ENCODE measurements around the gene P3H2.
A peak's percentile ranks its signal among the peaks of the same experiment; 100 is the strongest.

P3H2 gene

DNA sequence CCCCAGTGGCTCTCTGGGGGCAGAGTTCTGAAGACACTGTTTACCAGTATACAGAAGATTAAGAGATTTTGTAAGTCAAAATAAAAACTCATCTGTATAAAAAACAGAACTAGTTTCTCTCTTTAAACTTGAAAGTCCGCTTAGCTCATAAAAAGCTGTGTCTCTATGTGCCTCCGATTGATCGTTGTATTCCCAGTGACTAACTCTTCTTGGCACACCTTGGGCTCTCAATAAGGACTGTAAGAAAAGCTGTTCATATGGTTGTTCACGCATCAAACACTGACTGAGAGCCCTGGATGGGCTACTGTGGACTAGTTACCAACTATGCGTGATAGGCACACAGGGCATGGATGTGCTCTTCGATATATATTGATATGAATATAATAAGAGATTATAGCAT, 107.9 kb downstream of the P3H2 start:
- no peak for DNase-seq

DNA sequence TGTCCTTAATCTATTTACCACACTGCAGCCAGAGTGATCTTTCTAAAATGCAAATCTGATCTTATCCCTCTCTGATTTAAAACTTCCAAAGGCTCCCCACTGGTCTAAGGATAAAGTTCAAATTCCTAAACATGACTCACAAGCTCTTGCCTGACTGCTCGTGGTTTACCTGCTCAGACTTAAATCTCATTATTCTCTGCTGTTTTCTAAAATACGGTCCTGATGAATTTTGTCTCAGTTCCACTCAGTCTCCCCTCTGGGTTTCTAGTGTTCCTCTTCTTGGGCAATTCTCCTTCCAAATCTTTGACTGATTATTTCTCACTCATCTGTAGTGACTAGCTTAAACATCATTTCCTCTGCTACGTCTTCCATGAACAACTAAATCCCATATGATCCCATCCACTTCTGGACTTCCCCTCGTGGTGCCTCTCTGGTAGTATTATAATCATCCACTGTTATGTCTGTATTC, 108.3 kb downstream of the P3H2 start:
- peak; percentile 77 for DNase-seq

DNA sequence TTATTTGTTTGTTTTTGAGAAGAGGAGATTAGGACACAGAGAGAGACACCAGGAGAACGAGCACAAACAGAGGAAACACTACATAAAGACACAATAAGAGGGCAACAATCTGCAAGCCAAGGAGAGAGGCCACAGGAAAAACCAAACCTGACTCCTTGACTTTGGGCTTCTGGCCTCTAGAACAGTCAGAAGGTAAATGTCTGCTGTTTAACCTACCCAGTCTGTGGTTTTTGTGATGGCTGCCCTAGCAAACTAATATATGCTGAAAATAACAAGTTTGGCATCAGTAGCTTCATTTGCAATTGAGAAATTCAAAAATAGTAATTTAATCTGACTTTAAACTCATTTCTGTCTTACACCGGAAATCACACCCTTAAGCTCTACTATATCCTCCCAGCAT, 110.2 kb downstream of the P3H2 start:
- no peak for DNase-seq

GRCh38 chr3:190009614-190010013, 111.1 kb downstream of the P3H2 start:
- DNase-seq, result no peak

DNA sequence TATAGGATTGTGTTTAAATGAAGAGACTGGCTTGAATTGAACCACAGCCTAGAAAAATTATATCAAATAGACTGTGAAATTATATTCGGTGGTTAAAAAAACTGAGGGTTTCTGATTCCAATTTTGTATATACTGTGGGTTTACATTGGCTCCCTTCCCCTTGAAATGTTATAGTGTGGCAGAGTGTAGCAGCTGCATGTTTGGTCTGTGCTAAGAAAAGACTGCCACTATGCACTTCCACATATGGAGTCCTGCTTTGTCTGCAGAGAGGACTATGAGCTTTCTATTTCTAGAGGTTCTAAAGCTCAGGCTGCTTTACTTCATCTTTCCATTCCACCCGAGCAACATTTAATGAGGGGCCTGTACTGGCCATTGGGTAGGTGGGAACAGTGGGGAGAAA, 112.3 kb downstream of the P3H2 start:
- DNase-seq, result no peak

DNA sequence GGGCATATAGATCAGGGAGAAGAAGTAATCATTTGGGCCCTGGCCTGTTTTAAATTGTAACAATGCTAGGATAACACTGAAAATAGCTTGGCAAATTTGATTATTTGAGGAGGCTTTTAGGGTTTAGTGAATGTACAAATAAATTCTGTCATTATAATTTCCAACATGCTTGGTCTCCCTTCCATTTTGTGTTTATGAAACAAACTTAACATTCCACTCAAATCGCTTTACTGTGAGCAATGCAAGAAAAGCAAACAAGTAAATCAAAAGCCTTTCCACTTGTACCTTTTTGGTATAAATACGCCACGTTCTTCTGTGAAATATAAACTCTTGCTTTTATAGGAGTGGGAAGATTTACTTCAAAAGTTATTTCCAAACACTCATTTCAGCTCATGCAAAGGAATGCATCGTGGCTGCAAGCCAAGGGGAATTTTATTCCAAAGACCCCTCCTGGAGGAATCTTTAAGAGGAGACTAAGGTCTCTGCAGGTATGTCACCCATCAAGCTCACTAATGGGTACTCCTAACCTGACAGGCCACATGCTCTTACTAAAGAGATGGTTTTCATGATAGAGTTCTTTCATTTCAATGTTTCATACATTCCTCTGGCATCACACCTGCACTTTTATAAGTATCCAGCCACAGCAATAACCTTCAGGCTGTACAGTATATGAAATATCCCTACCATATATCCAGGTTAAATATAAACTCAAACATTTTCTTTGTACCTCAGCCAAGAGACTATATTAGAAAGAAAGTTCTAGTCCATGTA, 115.2 kb downstream of the P3H2 start:
- DNase-seq, result no peak

DNA sequence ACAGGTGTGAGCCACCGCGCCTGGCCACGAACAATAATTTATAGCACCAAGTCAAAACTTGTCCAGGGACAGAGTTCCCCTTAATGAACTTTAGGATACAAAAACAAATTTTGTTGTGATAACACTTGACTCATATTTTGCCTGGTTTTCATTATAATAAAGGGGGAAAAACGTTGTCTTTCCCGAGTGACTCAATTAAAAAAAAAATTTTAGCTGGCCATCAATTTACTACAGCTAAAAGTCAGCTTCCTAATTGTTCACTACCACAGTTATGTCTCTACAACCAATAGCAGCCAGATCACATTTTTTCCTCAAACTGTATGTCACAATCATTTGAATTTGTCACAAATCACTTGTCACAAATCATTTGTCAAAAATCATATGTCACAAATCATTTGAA, 116.0 kb downstream of the P3H2 start:
- DNase-seq, result no peak

DNA sequence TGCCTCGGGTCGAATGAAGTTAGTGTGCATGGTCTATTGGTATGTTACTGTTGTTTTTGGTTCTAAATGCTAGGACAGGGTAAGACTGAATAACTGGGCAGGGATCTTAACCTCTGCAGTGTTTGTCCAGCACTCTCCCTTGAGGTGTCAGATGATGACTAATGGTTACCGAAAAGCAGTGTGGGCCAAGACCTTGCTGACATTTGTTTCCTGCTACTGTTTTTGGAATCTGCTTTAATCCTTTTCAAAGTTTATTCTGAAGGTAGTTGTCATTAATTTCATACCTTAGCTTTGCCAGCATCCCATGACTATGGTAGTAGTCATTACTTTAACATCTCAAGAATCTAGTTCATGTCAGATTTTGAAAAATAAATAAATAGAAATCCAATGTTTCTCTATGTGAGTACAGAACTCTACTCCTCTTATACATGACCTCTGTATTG, 117.0 kb downstream of the P3H2 start:
- DNase-seq, result peak; percentile 82

- no peak for DNase-seq
These were observed 117.6 kb downstream of the P3H2 start for GRCh38 chr3:190003068-190003467.

GRCh38 chr3:190001426-190001825, 119.3 kb downstream of the P3H2 start:
- peak; percentile 62 for DNase-seq

- no peak for DNase-seq
These were observed 119.9 kb downstream of the P3H2 start for GRCh38 chr3:190000861-190001196.

- no peak for DNase-seq
These were observed 120.4 kb downstream of the P3H2 start for GRCh38 chr3:190000187-190000860.

GRCh38 chr3:189999718-190000117, 121.0 kb downstream of the P3H2 start:
- DNase-seq, result no peak

GRCh38 chr3:189995129-189995528, 125.6 kb downstream of the P3H2 start:
- peak; percentile 63 for DNase-seq

GRCh38 chr3:189990826-189991225, 129.9 kb downstream of the P3H2 start:
- no peak for DNase-seq

DNA sequence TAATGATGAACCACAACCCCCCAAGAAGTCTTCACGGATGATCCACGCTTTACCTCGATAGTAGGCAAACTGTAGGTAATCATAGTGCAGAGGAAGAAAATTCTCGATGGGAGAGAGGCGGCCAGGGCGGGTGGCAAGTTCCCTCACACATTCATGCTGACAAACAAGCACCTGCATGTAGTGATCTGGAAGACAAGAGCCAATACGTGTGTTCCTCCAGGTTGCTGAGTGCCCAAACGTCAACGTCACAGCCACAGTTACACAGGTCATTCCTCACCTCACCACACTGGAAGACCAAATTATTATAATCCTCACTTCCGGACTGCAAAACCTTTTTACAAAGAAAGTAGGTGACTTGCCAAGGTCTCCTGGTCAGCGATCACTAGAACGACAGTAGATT, 131.8 kb downstream of the P3H2 start:
- no peak for DNase-seq

DNA sequence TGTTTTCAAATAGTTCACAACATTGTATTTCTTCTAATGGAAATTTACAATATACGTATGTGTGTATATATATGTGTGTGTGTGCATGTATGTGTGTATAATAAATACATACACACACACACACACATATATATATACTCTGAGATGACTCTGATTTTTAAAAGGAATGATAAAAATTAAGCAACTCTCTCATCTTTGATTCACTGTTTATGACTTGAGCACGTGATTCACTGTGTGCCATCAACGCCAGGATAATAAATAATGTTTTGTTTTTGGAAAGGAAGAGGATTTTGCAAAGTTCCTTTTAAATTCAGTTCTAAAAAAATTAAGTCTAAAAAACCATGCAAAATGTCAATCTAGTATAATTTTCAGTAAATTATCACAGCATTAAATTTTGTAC, 132.4 kb downstream of the P3H2 start:
- no peak for DNase-seq

DNA sequence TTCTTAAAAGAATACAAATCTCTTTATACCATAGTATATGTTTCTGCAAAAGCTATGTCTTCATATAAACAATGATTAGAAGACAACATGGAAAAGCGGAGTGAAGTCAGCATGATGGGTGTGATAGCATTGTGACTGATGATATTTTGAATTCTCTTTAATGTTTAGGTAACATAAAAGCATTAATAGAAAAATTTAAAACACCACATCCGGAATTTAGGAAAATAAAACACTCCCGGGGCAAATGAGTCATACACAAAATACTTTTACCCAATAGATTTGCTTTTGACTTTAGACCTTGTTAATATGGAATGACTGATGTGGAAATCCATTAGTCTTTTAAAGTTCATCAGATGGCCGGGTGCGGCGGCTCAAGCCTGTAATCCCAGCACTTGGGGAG, 134.7 kb downstream of the P3H2 start:
- DNase-seq, result no peak

DNA sequence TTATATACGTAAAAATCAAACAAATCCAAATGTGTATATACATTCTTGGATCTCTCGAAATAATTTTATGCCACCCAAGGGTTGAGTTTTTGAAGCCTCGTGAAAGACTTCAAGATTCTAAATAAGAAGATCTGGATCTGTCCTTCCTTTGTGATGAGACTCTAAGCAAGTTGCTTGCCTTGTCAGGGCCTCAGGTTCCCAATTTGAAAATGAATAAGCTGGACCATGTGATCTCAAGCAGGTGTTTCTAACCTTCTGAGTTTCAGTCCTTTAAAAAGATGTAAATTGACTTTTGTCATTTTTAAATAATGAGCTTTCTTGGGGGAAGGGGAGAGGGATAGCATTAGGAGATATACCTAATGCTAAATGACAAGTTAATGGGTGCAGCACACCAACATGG, 137.1 kb downstream of the P3H2 start:
- DNase-seq, result no peak

- peak; percentile 25 for DNase-seq
These were observed 138.3 kb downstream of the P3H2 start for GRCh38 chr3:189982321-189982945.

DNA sequence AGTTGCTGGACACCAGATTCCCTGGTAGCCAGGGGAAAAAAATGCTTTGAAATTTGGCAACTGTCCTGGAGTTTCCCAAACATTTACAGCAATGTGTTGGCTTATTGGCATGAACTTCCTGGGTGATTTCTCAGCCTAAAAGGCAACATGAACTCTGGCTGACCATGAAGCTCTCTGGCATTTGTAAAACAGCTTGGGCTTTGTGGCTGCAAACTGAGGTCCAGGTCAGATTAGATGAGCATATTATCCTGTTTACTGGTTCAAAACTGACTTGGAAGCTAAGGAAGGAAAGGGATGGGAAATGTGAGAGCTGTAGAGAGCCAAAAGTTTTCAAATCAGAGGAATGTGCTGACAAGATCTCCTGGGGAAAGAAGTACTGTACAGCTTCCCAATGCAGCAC, 139.0 kb downstream of the P3H2 start:
- DNase-seq, result peak; percentile 81

DNA sequence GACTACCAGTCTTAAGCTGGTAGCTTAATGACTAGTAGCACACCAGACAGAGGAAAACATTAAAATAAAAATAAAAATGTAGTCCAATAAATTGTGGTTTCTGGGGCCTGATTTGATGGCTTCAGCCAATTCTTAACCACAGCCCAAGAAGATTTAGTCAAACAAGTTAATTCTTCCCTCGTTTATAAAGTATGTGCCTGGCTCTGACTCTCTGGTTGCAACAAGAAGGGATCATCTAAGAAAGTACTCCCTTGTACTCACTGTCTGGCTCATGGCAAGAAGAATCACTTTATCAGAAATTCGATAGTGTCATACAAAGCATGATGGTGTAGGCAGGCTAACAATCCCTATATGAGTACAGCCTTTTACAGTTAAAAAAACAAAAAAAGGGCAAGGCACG, 141.9 kb downstream of the P3H2 start:
- peak; percentile 65 for DNase-seq

- DNase-seq, result no peak
These were observed 143.5 kb downstream of the P3H2 start for GRCh38 chr3:189977174-189977573.

DNA sequence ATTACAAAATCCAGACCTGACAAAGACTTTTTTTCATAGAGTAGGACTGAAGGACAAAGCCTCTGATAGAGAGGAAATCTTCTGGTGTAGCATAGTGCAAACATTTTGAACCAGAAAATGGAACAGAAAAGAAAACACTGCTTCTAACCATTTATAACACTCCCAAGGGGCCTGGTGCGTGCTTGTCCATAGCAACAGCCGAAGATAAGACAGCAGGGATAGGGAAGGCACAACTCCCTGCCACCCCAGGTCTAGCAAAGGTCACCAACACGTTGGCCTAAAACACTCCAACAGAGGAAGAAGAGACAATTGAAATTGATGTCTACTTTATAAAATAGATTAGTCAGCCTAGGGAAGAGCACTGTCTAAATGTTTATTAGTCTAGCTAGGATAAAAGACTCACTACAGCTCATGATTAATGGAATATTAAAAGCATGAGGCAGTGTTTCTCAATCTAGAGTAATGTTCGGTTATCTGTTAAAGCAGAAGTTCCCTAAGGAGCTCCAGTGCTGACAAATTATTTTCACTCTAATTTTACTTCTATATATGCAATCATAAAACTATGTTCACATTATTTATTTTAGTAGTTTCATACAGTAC, 145.2 kb downstream of the P3H2 start:
- DNase-seq, result no peak

Data from fibroblast of skin of right quadriceps (primary cell).